ENCODE measurements around the gene KCTD10. TPM values are rescaled to one million over a fixed set of nuclear protein-coding genes. Genes with fewer than 3 reads are reported as not detected.

Gene KCTD10
- total RNA-seq, 1 donor from 2014 or later, result 47.4 TPM

DNA sequence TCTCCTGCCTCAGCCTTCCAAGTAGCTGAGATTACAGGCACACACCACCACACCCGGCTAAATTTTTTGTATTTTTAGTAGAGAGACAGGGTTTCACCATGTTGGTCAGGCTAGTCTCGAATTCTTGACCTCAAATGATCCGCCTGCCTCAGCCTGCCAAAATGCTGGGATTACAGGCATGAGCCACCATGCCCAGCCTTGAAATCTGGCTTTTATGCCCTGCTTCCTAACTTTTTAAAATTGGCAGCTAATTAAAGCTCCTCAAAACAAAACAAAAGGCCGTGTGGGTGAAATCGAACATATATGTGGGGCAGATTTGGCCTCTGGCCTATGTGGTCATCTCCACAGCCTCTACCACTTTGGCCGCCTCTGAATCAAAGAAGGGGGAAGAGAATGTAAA is 37.9 kb downstream of the KCTD10 start:
- no peak for DNase-seq (ENCODE audit: extremely low spot score, unreplicated experiment)
- peaks cover 3% of the 10 kb centered on the region for H3K9me3 Mint-ChIP-seq
- no peaks in the 10 kb centered on the region for H3K27me3 Mint-ChIP-seq
- H3K36me3 Mint-ChIP-seq, result peaks cover 4% of the 10 kb centered on the region
- TF ChIP-seq CTCF (conservative IDR thresholded peaks at IDR 0.05), result no peak
- H3K4me1 Mint-ChIP-seq (ENCODE audit: unreplicated experiment), result peaks cover 17% of the 10 kb centered on the region
- no peak overlapping the region for H3K4me3 Mint-ChIP-seq
- no peak overlapping the region for H3K27ac Mint-ChIP-seq

DNA sequence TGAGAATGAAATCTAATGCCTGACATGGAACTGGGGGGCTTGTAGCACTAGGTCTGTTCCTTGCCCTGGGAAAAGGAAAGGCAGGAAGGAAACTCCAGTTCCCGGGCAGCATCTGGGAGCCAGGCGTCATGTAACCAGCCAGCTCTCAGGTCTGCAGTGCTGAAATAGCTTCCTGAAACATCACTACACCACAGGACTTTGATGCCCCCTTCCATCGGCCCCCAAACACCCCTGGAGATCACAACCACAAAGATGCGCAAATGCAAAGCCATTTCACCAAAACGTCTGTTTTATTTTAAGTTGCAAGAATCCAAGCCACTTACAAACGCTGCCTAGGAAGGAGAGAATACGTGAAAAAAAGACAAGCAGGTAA is 40.9 kb downstream of the KCTD10 start:
- Mint-ChIP-seq H3K9me3 (peaks cover 4% of the 10 kb centered on the region), H3K27me3 (peaks cover 3% of the 10 kb centered on the region), H3K4me1 (ENCODE audit: unreplicated experiment) (peaks cover 21% of the 10 kb centered on the region), H3K4me3 (no peak overlapping the region), H3K27ac (no peak overlapping the region), H3K36me3 (no peaks in the 10 kb centered on the region)
- no peak for DNase-seq (ENCODE audit: extremely low spot score, unreplicated experiment)
- TF ChIP-seq CTCF (conservative IDR thresholded peaks at IDR 0.05), result no peak

GRCh38 chr12:109435428-109436187 is 41.5 kb downstream of the KCTD10 start:
- no peak for DNase-seq (ENCODE audit: extremely low spot score, unreplicated experiment)
- Mint-ChIP-seq H3K27me3 (peaks cover 3% of the 10 kb centered on the region), H3K4me3 (no peak overlapping the region), H3K9me3 (peaks cover 4% of the 10 kb centered on the region), H3K27ac (no peak overlapping the region), H3K4me1 (ENCODE audit: unreplicated experiment) (peaks cover 16% of the 10 kb centered on the region), H3K36me3 (no peaks in the 10 kb centered on the region)
- no peak for TF ChIP-seq CTCF (conservative IDR thresholded peaks at IDR 0.05)

DNA sequence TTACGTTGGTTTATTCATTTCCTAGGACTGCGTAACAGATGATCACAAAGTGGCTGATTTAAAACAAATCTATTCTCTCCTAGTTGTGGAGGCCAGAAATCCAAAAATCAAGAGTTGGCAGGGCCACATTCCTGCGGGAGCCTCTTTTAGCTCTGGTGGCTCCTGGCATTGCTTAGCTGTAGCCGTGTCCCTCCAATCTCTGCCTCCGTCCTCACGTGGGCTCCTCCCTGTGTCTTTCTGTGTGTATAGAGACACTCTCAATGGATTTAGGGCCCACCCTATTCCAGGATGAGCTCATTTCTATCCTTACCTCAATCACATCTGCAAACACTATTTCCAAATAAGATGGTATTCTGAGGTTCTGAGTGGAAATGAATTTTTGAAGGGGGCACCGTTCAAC is 42.5 kb downstream of the KCTD10 start:
- Mint-ChIP-seq H3K9me3 (peaks cover 4% of the 10 kb centered on the region), H3K27ac (no peak overlapping the region), H3K36me3 (no peaks in the 10 kb centered on the region), H3K4me1 (ENCODE audit: unreplicated experiment) (peaks cover 16% of the 10 kb centered on the region), H3K4me3 (no peak overlapping the region), H3K27me3 (peaks cover 3% of the 10 kb centered on the region)
- TF ChIP-seq CTCF (conservative IDR thresholded peaks at IDR 0.05), result no peak
- no peak for DNase-seq (ENCODE audit: extremely low spot score, unreplicated experiment)

DNA sequence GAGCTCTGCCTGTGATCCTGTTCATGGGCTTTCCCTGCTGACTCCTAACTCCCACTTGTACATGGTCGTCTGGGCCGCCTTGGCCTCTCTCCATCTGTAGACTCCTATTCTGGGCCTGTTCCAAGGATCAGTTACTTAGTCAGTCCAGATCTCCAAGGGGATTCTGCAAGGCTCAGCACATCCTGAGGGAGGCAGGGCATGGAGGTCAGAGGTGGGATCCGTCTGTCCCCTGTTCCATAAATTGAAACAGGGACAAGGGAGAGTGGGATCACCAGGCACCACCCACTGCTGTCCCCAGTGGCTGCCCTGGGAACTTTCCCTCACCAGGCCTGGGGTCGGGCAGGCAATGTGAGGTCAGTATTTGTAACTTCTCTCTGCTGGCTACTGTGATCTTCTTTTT is 43.5 kb downstream of the KCTD10 start:
- Mint-ChIP-seq H3K27ac (no peak overlapping the region), H3K27me3 (peaks cover 3% of the 10 kb centered on the region), H3K4me1 (ENCODE audit: unreplicated experiment) (peaks cover 16% of the 10 kb centered on the region), H3K9me3 (peaks cover 4% of the 10 kb centered on the region), H3K4me3 (no peak overlapping the region), H3K36me3 (no peaks in the 10 kb centered on the region)
- TF ChIP-seq CTCF (conservative IDR thresholded peaks at IDR 0.05), result peak; percentile 64
- DNase-seq (ENCODE audit: extremely low spot score, unreplicated experiment), result no peak

Data from type B pancreatic cell (in vitro differentiated cells).